GM10248 (cell line): ENCODE data around the gene PEPD.

ENCODE experiments used
- CTCF ChIA-PET: fragments of 300-600 bp; sonication (Branson Sonifier 250); formaldehyde crosslinking; extraction: SDS; loops from one replicate; lab custom pipeline; 2021; ENCODE audit warnings: antibody characterized with exemption; lab: Yijun Ruan, JAX
- POLR2A ChIA-PET: fragments of 350-650 bp; sonication (Branson Sonifier 250); formaldehyde crosslinking; extraction: SDS; loops from one replicate; lab custom pipeline; 2020; ENCODE audit warnings: antibody characterized with exemption; lab: Yijun Ruan, JAX
- DNase-seq: peaks from one replicate; pipeline ENCODE4 v3.0.0; 2012; ENCODE audit errors: extremely low spot score
- CTCF ChIP-seq: IDR thresholded peaks from 2 replicates; pipeline ENCODE4 v1.5.1; 2012; ENCODE audit warnings: mild to moderate bottlenecking, low read depth; ENCODE audit errors: extremely low read depth, missing control alignments, control extremely low read depth

Gene PEPD

DNA sequence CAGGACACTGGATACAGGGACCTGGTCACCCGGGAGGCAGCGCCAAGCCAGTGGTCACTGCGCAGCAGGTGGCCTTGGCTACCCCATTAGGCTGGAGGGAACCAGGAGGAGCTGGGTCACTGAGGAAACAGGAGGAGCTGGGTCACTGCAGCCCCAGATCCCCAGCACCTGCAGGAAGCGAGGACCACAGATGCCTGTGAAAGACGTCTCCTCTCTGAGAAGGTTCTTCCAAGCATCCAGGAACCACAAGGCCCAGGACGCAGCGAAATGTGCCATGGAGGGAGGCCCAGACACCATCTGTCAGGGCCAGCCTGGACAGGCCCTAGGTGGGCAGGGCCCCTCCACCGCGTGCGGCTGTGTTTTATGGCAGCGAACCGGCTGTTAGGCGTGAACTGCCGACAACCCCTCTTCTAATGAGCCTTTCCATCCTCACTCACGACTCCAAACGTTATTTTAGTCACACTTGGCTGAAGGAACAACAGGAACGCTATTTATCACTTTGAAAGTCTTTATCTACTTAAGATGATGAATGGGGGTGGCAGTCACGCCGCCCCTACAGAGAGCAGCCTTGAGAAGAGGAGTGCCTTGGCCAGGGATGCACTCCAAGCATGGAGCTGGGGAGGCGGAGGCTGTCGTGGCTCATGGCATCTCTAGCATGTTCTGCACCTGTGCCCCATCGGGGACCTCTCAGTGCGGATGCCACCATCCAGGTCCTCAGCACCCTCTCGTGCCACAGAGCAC lies 94.8 kb downstream of the PEPD start:
- CTCF ChIA-PET, result interaction anchor here (1.5 to 2.1 kb wide), 2 partner anchors 20 to 344 kb away, joined by 3 to 6 read pairs; no protein-coding TSS in a partner anchor
- POLR2A ChIA-PET, result no interaction called here
- no peak for DNase-seq
- TF ChIP-seq CTCF, result no peak

DNA sequence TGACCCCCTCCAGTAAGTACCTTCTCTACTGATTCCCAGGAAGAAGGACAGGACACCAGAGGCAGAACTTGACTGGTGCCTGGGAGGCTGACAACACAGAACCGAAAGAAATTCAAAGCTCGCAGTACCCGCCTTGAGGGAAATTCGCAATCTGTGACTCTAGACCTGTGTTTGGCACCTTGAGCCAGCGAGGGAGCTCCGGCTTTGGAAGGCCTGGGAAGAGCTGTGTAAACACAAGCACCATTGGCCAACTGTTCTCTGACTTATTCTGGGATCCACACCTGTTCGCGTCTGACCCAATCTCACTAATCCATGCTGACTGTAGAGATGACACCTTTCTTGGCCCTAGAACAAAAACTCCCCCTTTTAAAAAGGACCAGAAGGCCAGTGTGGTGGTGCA lies 97.4 kb downstream of the PEPD start:
- no peak for DNase-seq
- ChIA-PET POLR2A (no interaction called here), CTCF (interaction anchor here (1.0 to 1.2 kb wide), 2 partner anchors 17 to 347 kb away, joined by 3 read pairs; no protein-coding TSS in a partner anchor)
- no peak for TF ChIP-seq CTCF

GRCh38 chr19:33422369-33423180 lies 99.0 kb downstream of the PEPD start:
- ChIA-PET POLR2A (no interaction called here), CTCF (interaction anchor here (1.0 kb wide), 1 partner anchor 8 kb away, joined by 3 read pairs; no protein-coding TSS in a partner anchor)
- DNase-seq, result no peak
- TF ChIP-seq CTCF, result no peak

DNA sequence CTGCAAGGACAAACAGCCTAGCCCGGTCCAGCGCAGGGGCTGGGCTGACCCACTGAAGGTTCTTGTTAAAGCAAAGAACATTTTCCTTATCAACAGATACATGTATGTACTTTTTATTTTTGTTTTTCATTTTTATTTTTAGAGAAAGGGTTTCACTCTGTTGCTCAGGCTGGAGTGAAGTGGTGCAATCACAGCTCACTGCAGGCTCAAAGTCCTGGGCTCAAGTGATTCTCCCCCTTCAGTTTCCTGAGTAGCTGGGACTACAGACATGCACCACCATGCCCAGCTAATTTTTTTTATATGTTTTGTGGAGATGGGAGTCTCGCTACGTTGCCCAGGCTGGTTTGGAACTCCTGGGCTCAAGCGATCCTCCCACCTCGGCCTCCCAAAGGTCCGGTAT lies 100.2 kb downstream of the PEPD start:
- DNase-seq, result no peak
- ChIA-PET CTCF (interaction anchor here (1.2 to 8.9 kb wide), 3 partner anchors 9 to 25 kb away, joined by 3 to 58 read pairs (median 17); no protein-coding TSS in a partner anchor), POLR2A (no interaction called here)
- no peak for TF ChIP-seq CTCF

DNA sequence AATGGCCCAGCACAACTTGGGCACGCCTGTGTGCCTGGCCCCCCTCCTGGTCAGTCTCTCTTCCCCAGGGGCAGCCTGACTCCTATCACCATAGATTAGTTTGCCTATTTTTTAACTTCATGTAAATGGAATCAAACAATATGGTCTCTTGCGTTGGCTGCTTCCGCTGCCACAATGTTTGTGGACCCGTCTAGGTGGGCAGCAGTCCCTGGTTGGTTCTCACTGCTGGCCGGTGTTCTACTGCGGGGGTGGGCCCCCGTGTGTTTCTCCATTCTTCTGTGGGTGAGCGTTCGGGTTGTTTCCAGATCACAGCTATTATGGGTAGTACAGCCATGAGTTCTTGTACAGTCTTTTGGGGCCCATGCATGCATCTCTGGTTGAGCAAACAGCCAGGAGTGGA lies 100.8 kb downstream of the PEPD start:
- no peak for DNase-seq
- ChIA-PET POLR2A (no interaction called here), CTCF (interaction anchor here (1.2 to 8.9 kb wide), 4 partner anchors 10 to 350 kb away, joined by 3 to 72 read pairs (median 38); no protein-coding TSS in a partner anchor)
- TF ChIP-seq CTCF, result no peak

GRCh38 chr19:33419788-33420130 lies 101.8 kb downstream of the PEPD start:
- no peak for TF ChIP-seq CTCF
- ChIA-PET CTCF (interaction anchor here (2.0 to 8.9 kb wide), 4 partner anchors 11 to 351 kb away, joined by 5 to 72 read pairs (median 38); no protein-coding TSS in a partner anchor), POLR2A (no interaction called here)
- DNase-seq, result no peak
